RWPE1 (cell line): ENCODE data around the gene DIP2A.
"Not testable (repeated sequence)": the region's sequence is repeated elsewhere in the genome, so short reads cannot be mapped to it uniquely, and the experiment has no call there.

Source experiments
- CTCF ChIA-PET: fragments of 350-600 bp; sonication (Branson Sonifier 250); formaldehyde crosslinking; extraction: SDS; loops from one replicate; lab custom pipeline; 2021; lab: Yijun Ruan, JAX
- POLR2A ChIA-PET: fragments of 400-600 bp; formaldehyde crosslinking; extraction: SDS; loops from one replicate; lab custom pipeline; 2020; ENCODE audit warnings: antibody characterized with exemption; ENCODE audit not compliant: low non-redundant PET; lab: Yijun Ruan, JAX
- DNase-seq: peaks from one replicate; pipeline ENCODE4 v3.0.0; 2012; ENCODE audit warnings: low spot score
- H3K27ac ChIP-seq: fragments of 450-650 bp; 2 replicates; pipeline ENCODE4 v1.5.1; 2017
- TF ChIP-seq, protein P1 (sequence below): fragments of 450-650 bp; conservative IDR thresholded peaks from 2 replicates; pipeline ENCODE4 v1.5.1; 2017; ENCODE audit warnings: low read depth, mild to moderate bottlenecking

DIP2A gene

DNA sequence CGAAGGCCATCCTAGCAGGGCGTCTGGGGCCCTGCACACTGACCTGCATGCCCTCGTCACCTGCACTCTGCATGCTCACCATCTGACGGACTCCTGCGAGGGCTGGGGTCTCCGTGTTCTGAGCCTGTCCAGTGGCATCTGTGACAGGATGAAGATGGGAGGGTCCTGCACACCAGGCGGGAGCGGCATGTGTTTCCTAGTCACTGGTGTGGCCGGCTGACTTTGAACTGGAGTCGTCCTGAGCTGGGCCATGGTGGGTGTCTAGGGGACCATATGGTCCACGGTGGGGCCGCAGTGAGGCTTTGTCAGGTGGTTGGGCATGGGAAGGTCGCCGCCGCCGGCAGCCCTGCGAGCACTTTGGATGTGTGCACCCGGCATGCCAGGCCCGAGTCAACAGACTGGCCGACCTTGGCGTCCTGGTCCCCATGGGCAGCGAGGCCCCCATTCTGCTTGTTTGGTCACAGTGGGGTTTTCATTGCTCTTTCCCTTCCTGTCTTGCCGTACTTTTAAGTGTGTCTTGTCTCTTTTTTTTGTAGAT, 16.7 kb upstream of the DIP2A start:
- TF ChIP-seq, protein P1, sequence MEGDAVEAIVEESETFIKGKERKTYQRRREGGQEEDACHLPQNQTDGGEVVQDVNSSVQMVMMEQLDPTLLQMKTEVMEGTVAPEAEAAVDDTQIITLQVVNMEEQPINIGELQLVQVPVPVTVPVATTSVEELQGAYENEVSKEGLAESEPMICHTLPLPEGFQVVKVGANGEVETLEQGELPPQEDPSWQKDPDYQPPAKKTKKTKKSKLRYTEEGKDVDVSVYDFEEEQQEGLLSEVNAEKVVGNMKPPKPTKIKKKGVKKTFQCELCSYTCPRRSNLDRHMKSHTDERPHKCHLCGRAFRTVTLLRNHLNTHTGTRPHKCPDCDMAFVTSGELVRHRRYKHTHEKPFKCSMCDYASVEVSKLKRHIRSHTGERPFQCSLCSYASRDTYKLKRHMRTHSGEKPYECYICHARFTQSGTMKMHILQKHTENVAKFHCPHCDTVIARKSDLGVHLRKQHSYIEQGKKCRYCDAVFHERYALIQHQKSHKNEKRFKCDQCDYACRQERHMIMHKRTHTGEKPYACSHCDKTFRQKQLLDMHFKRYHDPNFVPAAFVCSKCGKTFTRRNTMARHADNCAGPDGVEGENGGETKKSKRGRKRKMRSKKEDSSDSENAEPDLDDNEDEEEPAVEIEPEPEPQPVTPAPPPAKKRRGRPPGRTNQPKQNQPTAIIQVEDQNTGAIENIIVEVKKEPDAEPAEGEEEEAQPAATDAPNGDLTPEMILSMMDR = no peak
- H3K27ac ChIP-seq = no peak overlapping the region; the same call in 1 of the 2 replicates
- POLR2A ChIA-PET = no interaction called here
- CTCF ChIA-PET = no interaction called here
- DNase-seq = no peak

DNA sequence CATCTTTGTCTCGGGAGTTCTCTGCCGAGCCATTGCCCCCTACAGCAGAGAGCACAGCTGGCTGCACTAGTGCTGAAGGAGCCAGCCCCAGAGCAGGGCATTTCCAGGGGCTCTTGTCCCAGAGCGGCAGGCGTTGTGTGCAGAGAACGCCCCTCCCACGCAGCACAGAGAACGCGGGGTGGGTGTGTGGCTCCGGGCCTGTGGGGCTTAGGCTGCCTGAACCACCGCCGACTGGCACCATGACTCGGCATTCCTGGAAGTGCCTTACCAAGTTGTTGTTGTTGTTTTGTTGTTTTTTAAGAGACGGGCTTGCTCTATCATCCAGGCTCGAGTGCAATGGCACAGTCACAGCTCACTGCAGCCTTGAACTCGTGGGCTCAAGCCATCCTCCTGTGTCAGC, 15.8 kb upstream of the DIP2A start:
- POLR2A ChIA-PET = no interaction called here
- no peak for DNase-seq
- peak overlapping the region; percentile 45 for H3K27ac ChIP-seq
- CTCF ChIA-PET = interaction anchor here (0.7 kb wide), 1 partner anchor 225 kb away, joined by 3 read pairs; no protein-coding TSS in a partner anchor
- TF ChIP-seq, protein P1 = no peak

DNA sequence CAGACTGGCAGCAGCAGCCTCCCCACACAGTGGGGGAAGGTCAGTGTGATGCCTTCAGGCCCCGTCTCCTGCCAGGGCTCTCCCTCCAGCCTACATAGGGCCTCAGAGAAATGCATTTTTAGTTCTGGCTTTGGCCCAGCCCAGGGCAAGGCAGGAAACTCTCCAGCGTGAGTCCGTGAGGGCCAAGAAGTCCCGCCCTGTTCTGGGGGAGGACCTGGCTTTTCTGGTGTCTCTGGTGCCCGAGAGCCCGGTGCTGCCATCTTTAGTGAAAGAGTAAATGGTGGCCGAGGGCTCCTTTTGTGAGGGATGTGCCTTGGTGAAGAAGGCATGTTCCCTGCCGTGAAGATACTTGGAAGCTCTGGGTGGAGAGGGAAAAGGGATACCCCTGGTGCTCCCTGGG, 14.8 kb upstream of the DIP2A start:
- TF ChIP-seq, protein P1 = no peak
- ChIA-PET POLR2A (interaction anchor here (0.6 kb wide), 1 partner anchor 67 kb away, joined by 3 read pairs; no protein-coding TSS in a partner anchor), CTCF (interaction anchor here (0.6 to 0.7 kb wide), 2 partner anchors 9 to 226 kb away, joined by 3 to 6 read pairs; no protein-coding TSS in a partner anchor)

DNA sequence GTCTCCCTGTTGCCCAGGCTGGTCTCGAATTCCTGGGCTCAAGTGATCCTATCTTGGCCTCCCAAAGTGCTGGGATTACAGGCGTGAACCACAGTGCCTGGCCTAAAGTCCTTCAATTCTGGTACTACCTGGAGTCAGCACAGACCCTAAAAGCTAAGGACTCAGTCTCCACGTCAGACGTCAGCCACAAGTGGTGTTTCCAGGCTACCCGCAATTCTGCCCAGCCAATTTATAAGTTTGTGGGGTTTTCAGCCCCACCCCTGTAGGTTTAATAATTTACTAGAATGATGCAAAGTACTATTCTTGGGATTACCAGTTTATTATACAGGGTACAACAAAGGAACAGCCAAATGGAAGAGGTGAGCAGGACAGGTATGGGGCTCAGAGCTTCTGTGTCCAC, 10.6 kb upstream of the DIP2A start:
- ChIA-PET CTCF (no interaction called here), POLR2A (no interaction called here)
- DNase-seq = no peak
- no peak overlapping the region for H3K27ac ChIP-seq
- TF ChIP-seq, protein P1 = no peak

More for the DNA sequence above, 14.8 kb upstream of the DIP2A start:
- H3K27ac ChIP-seq = peak overlapping the region; percentile 45
- DNase-seq = no peak

DNA sequence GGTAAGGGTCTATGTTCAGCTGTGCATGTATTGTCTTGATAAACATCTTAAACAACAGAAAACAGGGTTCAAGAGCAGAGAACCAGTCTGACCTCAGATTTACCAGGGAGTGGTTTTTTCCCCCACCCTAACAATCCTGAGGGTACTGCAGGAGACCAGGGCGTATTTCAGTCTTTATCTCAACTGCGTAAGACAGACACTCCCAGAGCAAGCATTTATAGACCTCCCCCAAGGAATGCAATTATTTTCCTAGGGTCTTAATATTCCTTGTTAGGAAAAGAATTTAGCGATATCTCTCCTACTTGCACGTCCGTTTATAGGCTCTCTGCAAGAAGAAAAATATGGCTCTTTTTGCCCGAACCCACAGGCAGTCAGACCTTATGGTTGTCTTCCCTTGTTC, 9.8 kb upstream of the DIP2A start:
- POLR2A ChIA-PET = not testable (repeated sequence)

DNA sequence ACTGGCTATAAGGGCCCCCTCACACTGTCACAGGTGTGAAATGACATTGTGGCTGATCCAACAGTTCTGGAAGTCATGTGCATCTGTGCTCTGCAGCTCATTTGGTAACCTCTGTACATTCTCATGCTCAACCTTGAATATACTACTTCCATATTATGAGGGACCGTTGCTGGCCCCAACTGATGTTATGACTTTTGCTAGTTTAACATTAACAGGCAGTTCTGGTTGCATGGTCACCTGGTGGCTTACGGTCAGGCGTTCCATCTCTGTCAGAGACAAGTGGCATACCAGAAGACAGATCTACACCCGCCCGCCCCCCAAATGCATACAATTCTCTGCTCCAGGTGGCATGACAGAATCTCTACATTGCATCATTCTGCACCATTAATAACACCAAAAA, 6.0 kb upstream of the DIP2A start:
- ChIA-PET POLR2A (no interaction called here), CTCF (no interaction called here)
- DNase-seq = no peak
- TF ChIP-seq, protein P1 = no peak
- H3K27ac ChIP-seq = no peak overlapping the region

More for the DNA sequence above, 9.8 kb upstream of the DIP2A start:
- CTCF ChIA-PET, DNase-seq, H3K27ac ChIP-seq: not testable (repeated sequence)

DNA sequence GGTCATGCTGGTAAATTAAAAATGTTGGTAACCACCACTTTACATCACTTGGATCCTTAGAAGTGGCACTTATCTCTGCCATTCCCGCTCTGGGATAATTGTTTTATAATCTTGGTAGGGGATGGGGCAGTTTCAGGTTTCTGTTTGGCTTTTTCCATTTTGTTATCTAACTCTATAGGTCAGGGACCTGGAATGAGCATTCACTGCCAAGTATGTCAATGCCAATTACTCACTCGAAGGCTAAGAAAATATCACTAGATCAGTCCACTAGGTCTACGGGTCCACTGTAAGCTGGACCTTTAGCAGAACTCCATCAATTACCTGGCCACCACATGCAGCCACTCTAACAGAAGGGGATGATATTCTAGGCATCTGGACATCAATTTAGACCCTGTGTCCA, 4.5 kb upstream of the DIP2A start:
- POLR2A ChIA-PET = no interaction called here
- CTCF ChIA-PET = interaction anchor here (0.9 kb wide), 1 partner anchor 16 kb away, joined by 7 read pairs; no protein-coding TSS in a partner anchor
- TF ChIP-seq, protein P1 = no peak
- H3K27ac ChIP-seq = no peak overlapping the region
- no peak for DNase-seq
